Fibroblast of mammary gland (primary cell): ENCODE measurements around the gene SLC44A5.
"Not testable (repeated sequence)": the region's sequence is repeated elsewhere in the genome, so short reads cannot be mapped to it uniquely, and the experiment has no call there.

ENCODE experiments used
- DNase-seq: peaks from one replicate; pipeline ENCODE4 v3.0.0-alpha.2; 2010; ENCODE audit warnings: low read depth
- H3K4me3 ChIP-seq: 2 replicates; pipeline ENCODE4 v1.5.1; 2011; ENCODE audit warnings: low read depth, mild to moderate bottlenecking, low read length, moderate library complexity; ENCODE audit not compliant: control insufficient read depth
- TF ChIP-seq, protein P1 (sequence below): conservative IDR thresholded peaks from 2 replicates; pipeline ENCODE4 v1.5.1; 2011; ENCODE audit warnings: low read depth, low read length, inconsistent platforms; ENCODE audit not compliant: control insufficient read depth, insufficient read depth

Gene SLC44A5

DNA sequence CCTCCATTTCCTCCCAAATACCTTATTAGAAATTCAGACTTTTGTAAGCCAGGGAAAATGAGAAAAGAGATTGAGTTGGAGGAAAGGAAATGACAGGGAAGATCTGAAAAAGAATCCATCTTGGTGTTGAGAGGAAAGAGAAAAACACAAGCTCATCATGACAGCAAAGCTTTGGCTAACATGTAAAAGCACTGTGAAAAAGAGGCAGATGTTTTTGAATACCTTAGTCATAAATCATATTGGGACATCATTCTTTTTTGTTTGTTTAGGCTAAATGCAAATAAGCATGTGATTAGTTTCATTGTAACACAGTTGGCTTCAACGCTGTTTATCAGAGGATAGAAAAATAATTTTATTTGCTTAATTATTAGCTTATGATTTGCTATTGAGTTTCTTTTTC is 412.2 kb downstream of the SLC44A5 start:
- no peak for DNase-seq
- H3K4me3 ChIP-seq, result no peak overlapping the region
- TF ChIP-seq, protein P1, sequence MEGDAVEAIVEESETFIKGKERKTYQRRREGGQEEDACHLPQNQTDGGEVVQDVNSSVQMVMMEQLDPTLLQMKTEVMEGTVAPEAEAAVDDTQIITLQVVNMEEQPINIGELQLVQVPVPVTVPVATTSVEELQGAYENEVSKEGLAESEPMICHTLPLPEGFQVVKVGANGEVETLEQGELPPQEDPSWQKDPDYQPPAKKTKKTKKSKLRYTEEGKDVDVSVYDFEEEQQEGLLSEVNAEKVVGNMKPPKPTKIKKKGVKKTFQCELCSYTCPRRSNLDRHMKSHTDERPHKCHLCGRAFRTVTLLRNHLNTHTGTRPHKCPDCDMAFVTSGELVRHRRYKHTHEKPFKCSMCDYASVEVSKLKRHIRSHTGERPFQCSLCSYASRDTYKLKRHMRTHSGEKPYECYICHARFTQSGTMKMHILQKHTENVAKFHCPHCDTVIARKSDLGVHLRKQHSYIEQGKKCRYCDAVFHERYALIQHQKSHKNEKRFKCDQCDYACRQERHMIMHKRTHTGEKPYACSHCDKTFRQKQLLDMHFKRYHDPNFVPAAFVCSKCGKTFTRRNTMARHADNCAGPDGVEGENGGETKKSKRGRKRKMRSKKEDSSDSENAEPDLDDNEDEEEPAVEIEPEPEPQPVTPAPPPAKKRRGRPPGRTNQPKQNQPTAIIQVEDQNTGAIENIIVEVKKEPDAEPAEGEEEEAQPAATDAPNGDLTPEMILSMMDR, result no peak

DNA sequence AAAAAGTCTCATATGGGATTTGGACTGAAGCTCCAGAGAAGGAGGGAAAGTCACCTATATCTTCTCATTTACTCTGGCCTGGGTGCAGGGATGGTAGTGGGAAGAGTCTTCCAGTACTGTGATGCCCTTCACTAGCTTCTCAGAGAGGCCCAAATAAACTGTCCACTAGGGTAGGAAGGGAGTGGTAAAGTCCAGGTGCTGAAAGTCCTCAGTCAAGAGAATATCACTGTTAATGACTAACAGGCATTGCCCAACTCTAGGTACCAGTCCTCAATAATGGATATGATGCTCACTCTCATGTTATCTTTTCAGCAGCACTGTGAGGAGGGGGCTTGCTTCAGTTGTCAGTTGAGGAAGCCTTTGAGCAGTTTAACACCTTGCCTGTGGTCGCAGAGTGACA is 412.8 kb downstream of the SLC44A5 start:
- no peak for DNase-seq
- H3K4me3 ChIP-seq, result no peak overlapping the region
- TF ChIP-seq, protein P1, result no peak

DNA sequence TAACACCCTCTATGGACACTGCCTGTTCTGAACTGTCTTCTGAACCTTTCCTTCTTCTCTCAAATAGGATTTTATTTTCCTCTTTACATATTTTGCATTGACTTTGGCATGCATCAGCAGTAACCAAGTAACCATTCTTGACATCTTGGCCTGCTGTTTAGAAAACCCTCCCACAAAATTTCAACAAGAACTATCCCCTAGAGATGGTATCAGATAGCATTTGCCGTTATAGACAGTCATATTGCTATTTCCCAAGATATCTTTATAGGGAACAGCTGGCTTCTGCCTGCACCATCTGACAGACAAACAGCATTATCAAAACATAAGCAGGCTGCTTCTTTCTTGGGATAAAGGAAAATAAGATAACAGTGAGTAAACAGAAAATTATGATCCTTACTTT is 422.0 kb downstream of the SLC44A5 start:
- TF ChIP-seq, protein P1, result no peak
- H3K4me3 ChIP-seq, result no peak overlapping the region
- DNase-seq, result no peak

DNA sequence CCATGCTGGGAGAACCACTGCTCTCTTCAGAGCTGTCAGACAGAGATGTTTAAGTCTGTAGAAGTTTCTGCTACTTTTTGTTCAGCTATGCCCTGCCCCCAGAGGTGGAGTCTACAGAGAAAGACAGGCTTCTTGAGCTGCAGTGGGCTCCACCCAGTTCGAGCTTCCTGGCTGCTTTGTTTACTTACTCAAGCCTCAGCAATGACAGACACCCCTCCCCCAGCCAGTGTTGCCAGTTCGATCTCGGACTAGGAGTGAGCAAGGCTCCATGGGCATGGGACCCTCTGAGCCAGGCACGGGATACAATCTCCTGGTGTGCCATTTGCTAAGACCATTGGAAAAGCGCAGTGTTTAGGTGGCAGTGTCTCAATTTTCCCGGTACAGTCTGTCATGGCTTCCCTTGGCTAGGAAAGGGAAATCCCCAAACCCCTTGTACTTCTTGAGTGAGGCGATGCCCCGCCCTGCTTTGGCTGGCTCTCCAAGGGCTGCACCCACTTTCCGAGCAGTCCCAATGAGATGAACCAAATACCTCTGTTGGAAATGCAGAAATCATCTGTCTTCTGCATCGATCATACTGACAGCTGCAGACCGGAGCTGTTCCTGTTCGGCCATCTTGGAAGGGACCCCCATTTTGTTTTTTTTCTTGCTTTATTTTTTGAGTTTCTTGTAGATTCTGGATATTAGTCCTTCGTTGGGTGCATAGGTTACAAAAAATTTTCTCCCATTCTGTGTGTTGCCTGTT is 429.5 kb downstream of the SLC44A5 start:
- H3K4me3 ChIP-seq, DNase-seq: not testable (repeated sequence)

DNA sequence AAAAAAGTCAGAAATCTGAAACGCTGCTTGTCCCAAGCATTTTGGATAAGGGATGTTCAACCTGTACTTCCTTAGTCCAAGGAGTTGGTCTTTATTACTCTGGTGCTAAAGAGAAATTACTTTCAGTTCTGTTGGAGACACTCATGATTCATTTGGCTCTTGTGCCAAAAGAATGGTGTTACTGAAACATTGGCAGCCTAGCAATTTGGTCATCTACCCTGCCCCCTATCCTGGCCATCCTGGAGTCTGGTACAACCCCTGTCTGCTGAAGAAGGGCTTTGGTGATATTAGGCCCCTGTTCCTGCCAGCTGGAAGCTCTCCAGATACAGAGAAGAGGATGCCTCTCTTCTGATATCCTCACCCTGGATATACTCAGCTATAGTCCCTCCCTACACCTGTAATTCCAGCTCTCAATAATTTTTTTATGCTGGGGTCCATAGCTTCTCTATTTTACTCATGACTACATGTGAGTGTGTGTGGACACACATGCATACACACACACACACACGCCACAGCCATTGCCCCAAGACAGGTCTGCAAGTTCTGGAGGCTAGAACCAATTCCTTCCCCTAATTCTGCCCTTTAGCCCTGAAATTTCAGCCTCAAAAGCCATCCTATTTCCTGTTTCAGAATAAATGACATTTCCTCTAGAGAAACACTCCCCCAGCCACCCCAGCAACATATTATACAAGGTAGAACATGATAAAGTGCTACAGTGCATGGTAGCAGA is 436.7 kb downstream of the SLC44A5 start:
- TF ChIP-seq, protein P1, result no peak
- no peak for DNase-seq
- no peak overlapping the region for H3K4me3 ChIP-seq

DNA sequence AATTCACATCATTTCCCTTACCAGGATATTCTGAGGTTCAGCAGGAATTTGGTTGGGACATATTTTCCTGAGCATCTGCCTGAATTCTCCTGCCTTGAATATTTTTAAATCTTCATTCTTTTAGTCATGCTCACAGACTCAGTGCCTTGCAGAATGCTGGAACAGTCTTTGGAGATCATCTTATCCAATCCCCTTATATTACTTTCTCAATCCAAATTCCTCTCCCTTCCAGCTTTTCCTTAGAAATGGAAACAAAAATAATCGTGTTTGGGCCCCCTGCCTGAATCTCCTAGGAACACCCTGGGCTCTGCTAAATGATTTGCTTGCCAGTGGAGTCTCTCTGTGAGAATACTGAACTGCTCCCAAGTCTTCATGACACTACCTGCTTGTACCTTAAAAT is 438.4 kb downstream of the SLC44A5 start:
- H3K4me3 ChIP-seq, result no peak overlapping the region
- no peak for DNase-seq
- TF ChIP-seq, protein P1, result no peak

DNA sequence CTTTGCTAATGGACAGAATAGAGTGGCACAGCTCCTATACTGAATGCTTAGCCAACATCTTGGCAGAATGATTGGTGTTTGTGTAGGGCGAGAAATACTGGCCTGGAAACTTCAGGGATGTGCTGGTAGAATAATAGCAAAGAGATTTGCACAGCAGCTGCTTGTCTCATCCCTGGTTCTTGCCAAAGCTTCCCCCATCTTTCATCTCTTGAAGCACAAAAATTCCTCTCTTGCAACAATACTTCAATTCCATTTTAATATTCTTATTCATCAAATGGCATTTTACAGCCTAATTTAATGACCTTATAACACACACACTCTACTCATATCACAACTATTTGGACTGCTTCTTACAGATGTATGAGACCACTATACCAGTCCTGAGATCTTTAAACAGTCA is 439.0 kb downstream of the SLC44A5 start:
- no peak overlapping the region for H3K4me3 ChIP-seq
- DNase-seq, result no peak
- TF ChIP-seq, protein P1, result no peak
